ENCODE results near the gene FOXL1.

FOXL1 gene

DNA sequence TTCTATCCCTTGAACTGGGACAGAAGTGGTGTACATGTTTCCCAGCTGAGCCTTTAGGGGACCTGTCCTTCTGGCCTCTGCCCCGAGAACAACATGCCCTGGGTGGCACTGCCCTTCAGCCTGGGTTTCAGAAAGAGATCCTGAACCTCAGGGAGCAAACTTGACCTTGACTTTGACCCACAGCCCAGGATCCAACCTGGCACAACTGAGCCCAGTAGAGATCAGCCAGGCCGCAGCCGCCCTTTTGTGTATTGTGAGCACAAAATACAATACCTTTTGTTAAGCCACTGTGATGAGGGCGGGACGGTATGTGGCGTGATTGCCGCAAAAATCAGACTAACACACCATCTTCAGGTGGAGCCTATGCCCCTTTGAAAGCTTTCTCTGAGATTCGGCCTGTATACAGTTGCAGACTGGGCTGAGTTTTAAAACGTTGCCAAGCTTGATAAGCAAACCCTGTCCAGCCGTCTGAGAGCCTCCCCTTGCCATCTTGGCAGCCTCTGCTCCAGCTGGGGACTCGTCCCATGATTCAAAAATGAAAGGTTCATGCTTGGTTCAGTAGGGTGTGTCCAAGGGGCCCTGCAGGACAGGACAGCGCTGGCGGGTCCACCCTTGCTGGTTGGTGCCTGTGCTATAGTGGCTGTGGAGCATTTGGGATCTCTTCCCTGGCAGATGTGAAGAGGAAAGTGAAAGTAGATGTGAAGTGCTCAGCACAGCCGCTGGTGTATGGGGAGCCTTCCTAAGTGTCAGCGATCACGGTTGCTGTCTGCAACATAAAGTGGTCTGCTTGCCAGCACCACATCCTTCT is 40.3 kb downstream of the FOXL1 start:
- no peak overlapping the region for H3K4me3 ChIP-seq (ENCODE audit: low read length)
- no peak for DNase-seq (ENCODE audit: low read depth)
- TF ChIP-seq CTCF (conservative IDR thresholded peaks at IDR 0.05; ENCODE audit: low read depth, low read length), result no peak

DNA sequence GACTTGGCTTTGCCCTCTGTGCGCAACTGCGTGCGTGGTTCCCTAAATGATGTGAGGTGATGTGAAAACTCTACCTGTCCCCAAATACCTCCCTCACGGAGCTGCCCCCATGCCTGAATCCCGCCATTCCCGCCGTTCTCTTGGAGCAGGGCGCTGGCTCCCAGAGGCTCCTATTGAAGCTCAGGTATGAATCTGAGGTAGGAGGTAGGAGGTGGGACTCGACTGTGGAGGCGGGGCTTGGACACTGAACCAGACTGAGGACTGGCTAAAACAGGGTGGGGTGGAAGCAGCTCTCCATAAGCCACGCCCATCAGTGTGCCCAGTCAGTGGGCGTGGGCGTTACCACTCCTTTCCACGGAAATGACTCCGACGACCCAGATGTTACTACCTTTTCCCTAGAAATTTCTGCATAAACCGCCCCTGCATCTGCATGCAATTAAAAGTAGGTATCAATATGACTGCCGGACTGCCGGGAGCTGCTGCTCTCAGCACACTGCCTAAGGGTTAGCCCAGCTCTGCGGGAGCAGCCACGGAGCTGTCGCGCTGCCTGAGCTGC is 41.0 kb downstream of the FOXL1 start:
- TF ChIP-seq CTCF (conservative IDR thresholded peaks at IDR 0.05; ENCODE audit: low read depth, low read length), result no peak
- DNase-seq (ENCODE audit: low read depth), result no peak
- no peak overlapping the region for H3K4me3 ChIP-seq (ENCODE audit: low read length)

DNA sequence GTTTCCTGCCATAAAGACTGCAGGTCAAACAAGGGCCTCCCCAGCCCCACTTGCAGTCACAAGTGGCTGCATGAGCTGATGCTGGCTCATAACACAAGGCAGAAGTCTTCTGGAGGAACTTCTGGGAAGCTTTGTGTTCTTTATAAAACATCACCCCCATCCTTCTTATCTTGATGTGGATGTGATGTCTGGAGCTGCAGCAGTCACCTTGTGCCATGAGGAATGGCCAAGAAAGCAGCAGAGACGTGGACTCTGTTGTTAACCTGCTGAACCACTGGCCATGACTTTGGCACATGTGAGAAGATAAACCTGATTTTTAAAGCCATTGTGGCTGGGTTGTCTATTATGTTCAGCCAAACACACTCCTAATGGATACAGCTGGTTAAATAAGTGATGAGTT is 41.8 kb downstream of the FOXL1 start:
- DNase-seq (ENCODE audit: low read depth), result no peak
- H3K4me3 ChIP-seq (ENCODE audit: low read length), result no peak overlapping the region
- no peak for TF ChIP-seq CTCF (conservative IDR thresholded peaks at IDR 0.05; ENCODE audit: low read depth, low read length)

DNA sequence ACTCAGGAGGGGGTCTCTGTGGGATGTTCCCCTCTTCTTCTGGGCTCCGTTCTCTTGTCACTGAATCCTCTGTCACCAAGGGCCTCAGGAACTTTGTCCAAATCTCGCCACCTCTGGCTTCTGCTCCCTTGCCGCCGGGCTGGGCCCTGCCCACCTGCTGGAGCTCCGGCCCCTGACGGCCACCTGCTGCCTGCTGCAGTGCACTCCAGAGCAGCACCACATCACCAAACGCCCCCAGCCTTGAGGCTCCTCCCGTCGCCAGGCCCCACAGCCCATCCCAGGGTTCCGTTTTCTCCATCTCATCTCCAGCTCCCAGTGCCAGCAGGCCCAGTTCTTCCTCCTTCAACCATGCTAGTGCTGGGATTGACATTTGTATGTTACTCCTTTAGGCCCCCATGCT is 43.6 kb downstream of the FOXL1 start:
- DNase-seq (ENCODE audit: low read depth), result no peak
- H3K4me3 ChIP-seq (ENCODE audit: low read length), result no peak overlapping the region
- TF ChIP-seq CTCF (conservative IDR thresholded peaks at IDR 0.05; ENCODE audit: low read depth, low read length), result no peak

GRCh38 chr16:86622700-86623615 is 44.6 kb downstream of the FOXL1 start:
- no peak for DNase-seq (ENCODE audit: low read depth)
- no peak for TF ChIP-seq CTCF (conservative IDR thresholded peaks at IDR 0.05; ENCODE audit: low read depth, low read length)

DNA sequence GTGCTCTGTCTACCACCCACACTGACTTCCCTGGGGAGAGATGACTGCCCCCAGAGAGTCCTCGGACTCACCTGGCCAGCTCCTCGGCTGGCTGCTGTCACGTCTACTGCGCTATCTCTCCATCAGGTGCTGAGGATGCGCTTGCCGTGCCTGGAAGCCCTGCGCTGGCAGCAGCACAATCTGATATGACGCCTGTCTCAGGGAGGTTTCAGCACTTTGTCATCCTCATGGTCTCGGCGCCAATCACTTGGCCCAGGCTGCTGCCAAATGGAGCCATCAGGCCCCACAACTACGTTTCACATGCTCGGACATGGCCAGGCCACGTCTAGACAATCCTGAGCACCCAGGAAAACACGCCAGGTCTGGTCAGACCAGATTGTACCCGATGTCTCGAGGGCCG is 46.7 kb downstream of the FOXL1 start:
- no peak overlapping the region for H3K4me3 ChIP-seq (ENCODE audit: low read length)
- DNase-seq (ENCODE audit: low read depth), result no peak
- no peak for TF ChIP-seq CTCF (conservative IDR thresholded peaks at IDR 0.05; ENCODE audit: low read depth, low read length)

More at GRCh38 chr16:86622700-86623615, 44.6 kb downstream of the FOXL1 start:
- no peak overlapping the region for H3K4me3 ChIP-seq (ENCODE audit: low read length)
